ENCODE results near the gene SORT1.
"Not testable (repeated sequence)": the region's sequence is repeated elsewhere in the genome, so short reads cannot be mapped to it uniquely, and the experiment has no call there.

The SORT1 gene

DNA sequence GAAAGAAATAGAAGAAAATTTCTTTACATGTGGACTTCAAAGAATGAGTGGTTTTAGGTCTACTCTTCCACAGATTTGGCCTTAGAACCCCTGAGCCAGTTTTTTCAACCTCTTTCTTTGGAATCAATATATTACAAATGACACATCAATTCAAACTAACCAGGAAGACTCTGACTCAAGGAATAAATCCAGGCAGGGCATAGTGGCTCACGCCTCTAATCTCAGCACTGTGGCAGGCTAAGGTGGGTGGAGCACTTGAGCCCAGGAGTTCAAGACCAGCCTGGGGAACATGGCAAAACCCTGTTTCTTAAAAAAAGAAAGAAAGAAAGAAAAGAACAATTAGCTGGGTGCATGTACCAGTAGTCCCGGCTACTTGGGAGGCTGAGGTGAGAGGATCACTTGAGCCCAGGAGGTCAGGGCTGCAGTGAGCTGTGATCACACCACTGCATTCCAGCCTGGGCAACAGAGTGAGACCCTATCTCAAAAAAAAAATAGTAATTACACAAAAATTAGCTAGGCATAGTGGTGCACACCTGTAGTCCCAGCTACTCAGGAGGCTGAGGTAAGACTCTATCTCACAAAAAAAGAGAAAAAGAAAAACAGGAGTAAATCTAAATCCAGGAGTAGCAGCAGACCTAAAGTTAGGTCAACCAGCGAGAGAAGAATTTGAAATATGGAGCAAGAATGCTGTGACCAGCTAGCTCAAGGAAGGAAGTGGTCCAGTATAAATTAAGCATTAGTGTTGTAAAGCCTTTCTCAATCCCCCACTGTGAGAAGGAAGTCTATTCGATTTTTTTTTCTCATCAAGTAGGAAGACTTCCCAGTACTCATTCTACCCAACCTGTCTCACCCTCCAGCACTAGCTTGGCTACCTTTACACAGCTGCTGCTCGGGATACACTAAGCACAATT, 1.9 kb downstream of the SORT1 start:
- Histone ChIP-seq H3K9me3 (no peaks in the 10 kb centered on the region), H3K36me3 (peaks cover 2% of the 10 kb centered on the region), H3K27ac (peak overlapping the region; percentile 82), H3K4me3 (ENCODE audit: low read depth in 1 of 2, low read length in 1 of 2) (peak overlapping the region; percentile 75), H3K27me3 (no peaks in the 10 kb centered on the region), H3K4me1 (ENCODE audit: control insufficient read depth in 1 of 2, insufficient read depth in 1 of 2, low read depth in 1 of 2, low read length in 1 of 2) (peaks cover 71 to 72% of the 10 kb centered on the region in 2 experiments)
- TF ChIP-seq CTCF (IDR thresholded peaks at IDR 0.05), result no peak

GRCh38 chr1:109395282-109395599, 2.5 kb downstream of the SORT1 start:
- H3K4me1 ChIP-seq (ENCODE audit: control insufficient read depth in 1 of 2, insufficient read depth in 1 of 2, low read depth in 1 of 2, low read length in 1 of 2), result peaks cover 77 to 78% of the 10 kb centered on the region in 2 experiments
- peak overlapping the region; percentile 82 for H3K27ac ChIP-seq
- H3K36me3 ChIP-seq; H3K9me3 ChIP-seq; H3K27me3 ChIP-seq; H3K4me3 ChIP-seq (ENCODE audit: low read depth in 1 of 2, low read length in 1 of 2): not testable (repeated sequence)

DNA sequence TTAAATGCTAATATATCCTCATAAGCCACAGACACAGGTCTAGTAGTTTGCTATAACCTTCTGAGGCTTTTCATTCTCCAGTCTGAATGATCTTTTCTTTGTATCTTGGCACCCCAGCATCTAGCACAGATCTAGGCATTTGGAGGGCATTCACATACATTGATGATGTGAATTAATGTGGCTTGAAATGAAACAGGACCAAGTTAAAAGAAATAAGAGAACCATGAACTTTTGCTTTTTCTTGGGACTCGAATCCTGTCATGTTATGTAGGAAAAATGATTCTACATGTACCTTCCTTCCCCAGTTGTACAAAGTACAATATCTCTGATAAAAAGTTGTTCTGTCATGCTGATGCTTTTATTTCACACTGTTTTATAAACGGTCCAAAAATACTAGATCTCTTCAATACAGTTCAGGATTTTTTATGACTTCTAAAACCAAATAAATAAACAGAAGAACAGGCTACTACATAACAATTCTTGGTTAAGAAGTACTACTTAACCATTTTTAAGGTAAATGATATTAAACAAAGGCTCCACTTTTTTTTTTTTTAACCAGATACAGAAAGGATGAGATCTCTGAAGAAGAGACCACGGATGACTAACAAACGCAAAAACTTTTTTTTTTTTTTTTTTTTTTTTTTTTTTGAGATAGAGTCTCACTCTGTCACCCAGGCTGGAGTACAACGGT, 3.0 kb downstream of the SORT1 start:
- Histone ChIP-seq H3K36me3 (no peaks in the 10 kb centered on the region), H3K9me3 (no peaks in the 10 kb centered on the region), H3K27ac (peak overlapping the region; percentile 89), H3K27me3 (no peaks in the 10 kb centered on the region), H3K4me3 (ENCODE audit: low read depth in 1 of 2, low read length in 1 of 2) (no peak overlapping the region), H3K4me1 (ENCODE audit: control insufficient read depth in 1 of 2, insufficient read depth in 1 of 2, low read depth in 1 of 2, low read length in 1 of 2) (peaks cover 82 to 83% of the 10 kb centered on the region in 2 experiments)
- no peak for TF ChIP-seq CTCF (IDR thresholded peaks at IDR 0.05)

DNA sequence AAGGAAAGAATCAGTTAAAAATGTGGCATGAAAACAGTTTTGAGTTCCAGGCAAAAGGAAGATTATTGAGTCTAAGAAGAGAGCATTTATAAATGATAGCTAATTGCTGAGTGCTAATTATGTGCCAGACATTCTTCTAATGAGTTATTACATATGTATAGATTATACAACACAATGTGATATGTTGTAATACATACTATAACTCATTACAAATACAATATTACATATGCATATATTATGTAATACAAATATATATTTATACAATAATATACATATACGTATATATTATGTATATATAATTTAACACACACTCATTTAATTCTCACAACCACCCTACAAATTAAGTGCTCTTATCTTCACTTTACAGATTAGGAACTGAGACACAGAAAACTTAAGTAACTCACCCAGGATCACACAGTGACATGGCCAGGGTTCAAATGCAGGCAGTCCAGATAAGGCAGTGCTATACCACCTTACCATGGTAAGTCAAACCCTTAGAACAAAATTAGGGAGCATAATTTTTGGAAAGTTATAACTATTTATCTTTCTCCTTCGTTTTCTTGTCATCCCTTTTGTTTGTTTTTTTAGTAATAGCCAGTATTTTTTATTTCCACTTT, 4.0 kb downstream of the SORT1 start:
- Histone ChIP-seq H3K4me3 (ENCODE audit: low read depth in 1 of 2, low read length in 1 of 2) (peak overlapping the region; percentile 42 to 44), H3K4me1 (ENCODE audit: control insufficient read depth in 1 of 2, insufficient read depth in 1 of 2, low read depth in 1 of 2, low read length in 1 of 2) (peaks cover 91% of the 10 kb centered on the region in 2 experiments)

DNA sequence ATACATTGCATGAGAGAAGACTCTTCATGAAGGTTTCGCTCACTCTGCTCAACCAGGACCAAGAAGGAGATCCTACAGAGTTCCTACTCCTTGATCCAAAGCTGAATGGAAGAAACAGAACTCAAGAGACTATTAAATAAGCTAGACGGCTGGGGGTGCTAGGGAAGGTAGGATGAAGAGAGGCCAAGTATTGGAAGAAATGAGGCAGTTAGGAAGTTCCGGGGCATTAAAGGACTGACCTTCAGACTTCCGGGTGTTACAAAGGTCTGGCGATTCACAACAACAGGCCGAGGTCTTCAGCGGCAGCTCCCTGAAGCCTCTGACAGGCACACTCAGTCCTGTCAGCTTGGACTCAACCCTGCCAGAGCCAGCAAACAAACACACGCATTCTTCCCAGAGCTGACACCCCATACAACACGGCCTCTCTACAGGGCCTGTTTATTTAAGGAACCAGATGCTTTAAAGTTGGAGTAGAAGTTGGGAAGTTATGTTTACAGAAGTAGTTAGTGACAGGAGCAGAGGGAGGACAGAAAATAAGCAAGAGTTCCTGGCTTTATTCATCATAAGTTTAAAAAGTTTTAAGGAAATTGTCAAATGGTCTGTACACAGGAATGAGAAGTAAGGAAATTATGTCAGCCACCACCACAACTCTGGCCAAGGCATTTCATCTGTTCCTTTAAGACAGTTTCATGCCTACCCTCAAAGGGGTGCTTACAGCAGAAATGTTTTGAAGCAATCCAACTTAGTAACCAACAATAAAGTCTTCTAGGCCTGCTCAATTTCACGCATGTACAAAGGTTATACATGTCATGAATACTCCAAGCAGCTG, 4.7 kb downstream of the SORT1 start:
- TF ChIP-seq CTCF (IDR thresholded peaks at IDR 0.05), result no peak
- Histone ChIP-seq H3K4me3 (ENCODE audit: low read depth in 1 of 2, low read length in 1 of 2) (peak overlapping the region; percentile 42 to 44), H3K27me3 (no peaks in the 10 kb centered on the region), H3K4me1 (ENCODE audit: control insufficient read depth in 1 of 2, insufficient read depth in 1 of 2, low read depth in 1 of 2, low read length in 1 of 2) (peaks cover 90 to 91% of the 10 kb centered on the region in 2 experiments), H3K36me3 (no peaks in the 10 kb centered on the region), H3K9me3 (no peaks in the 10 kb centered on the region), H3K27ac (peak overlapping the region; percentile 89)

More for the DNA sequence above, 4.0 kb downstream of the SORT1 start:
- no peak for TF ChIP-seq CTCF (IDR thresholded peaks at IDR 0.05)
- Histone ChIP-seq H3K27ac (peak overlapping the region; percentile 89), H3K27me3 (no peaks in the 10 kb centered on the region), H3K9me3 (no peaks in the 10 kb centered on the region), H3K36me3 (no peaks in the 10 kb centered on the region)
